Osteoblast (primary cell): ENCODE measurements around the gene RNGTT. TPM values are rescaled to one million over a fixed set of nuclear protein-coding genes. Genes with fewer than 3 reads are reported as not detected.
A peak's percentile ranks its signal among the peaks of the same experiment; 100 is the strongest.
"Not testable (repeated sequence)": the region's sequence is repeated elsewhere in the genome, so short reads cannot be mapped to it uniquely, and the experiment has no call there.

Experiments
- DNase-seq: peaks from one replicate; pipeline ENCODE4 v3.0.0; 2011; ENCODE audit warnings: low spot score, mixed read lengths; ENCODE audit not compliant: insufficient read length; ENCODE audit errors: missing footprints
- H2AFZ ChIP-seq: 2 replicates; pipeline ENCODE4 v1.6.0; 2011; ENCODE audit warnings: mild to moderate bottlenecking, low read length
- H3K27ac ChIP-seq: 2 replicates; pipeline ENCODE4 v1.5.1; 2011; ENCODE audit warnings: mild to moderate bottlenecking, low read depth, low read length, moderate library complexity
- H3K27me3 ChIP-seq: 2 replicates; pipeline ENCODE4 v1.6.0; 2012; ENCODE audit warnings: mild to moderate bottlenecking, control low read depth, inconsistent platforms, low read length, moderate library complexity; ENCODE audit not compliant: insufficient read depth
- H3K36me3 ChIP-seq: 2 replicates; pipeline ENCODE4 v1.5.1; 2011; ENCODE audit warnings: mild to moderate bottlenecking, low read length, control low read depth, moderate library complexity; ENCODE audit not compliant: insufficient read depth
- H3K4me1 ChIP-seq: 2 replicates; pipeline ENCODE4 v1.5.1; 2011; ENCODE audit warnings: mild to moderate bottlenecking, low read length, control low read depth, moderate library complexity; ENCODE audit not compliant: insufficient read depth
- H3K4me2 ChIP-seq: 2 replicates; pipeline ENCODE4 v1.6.0; 2011; ENCODE audit warnings: mild to moderate bottlenecking, low read length; ENCODE audit not compliant: insufficient read depth
- H3K4me3 ChIP-seq: fragments of 200-600 bp; sonication (generic); 3 replicates; pipeline ENCODE4 v1.5.1; 2012; ENCODE audit warnings: mild to moderate bottlenecking, low read length, inconsistent platforms; ENCODE audit not compliant: insufficient read depth
- H3K79me2 ChIP-seq: 2 replicates; pipeline ENCODE4 v1.6.0; 2012; ENCODE audit warnings: mild to moderate bottlenecking, low read length, control low read depth, inconsistent platforms; ENCODE audit not compliant: insufficient read depth
- H3K9me3 ChIP-seq: 2 replicates; pipeline ENCODE4 v1.5.1; 2011; ENCODE audit warnings: low read depth, low read length, control low read depth
- H4K20me1 ChIP-seq: 2 replicates; pipeline ENCODE4 v1.6.0; 2012; ENCODE audit warnings: mild to moderate bottlenecking, low read length, control low read depth; ENCODE audit not compliant: insufficient read depth
- CTCF ChIP-seq: IDR thresholded peaks from 2 replicates; pipeline ENCODE4 v1.5.1; 2011; ENCODE audit warnings: mild to moderate bottlenecking, low read depth, low read length, moderate library complexity; ENCODE audit errors: extremely low read depth
- total RNA-seq: library from RNA; depleted of rRNA; stranded (reverse); fragments of >200 nt; gene quantifications from 2 replicates; pipeline ENCODE4 v1.2.3, GENCODE V29; 2012

RNGTT gene
- total RNA-seq, 1 donor = 19.2 TPM

- Histone ChIP-seq H3K79me2 (no peaks in the 10 kb centered on the region), H3K36me3 (no peaks in the 10 kb centered on the region), H3K4me3 (no peak overlapping the region), H3K9me3 (no peaks in the 10 kb centered on the region), H2AFZ (no peak overlapping the region), H3K27ac (no peak overlapping the region), H4K20me1 (peaks cover 3% of the 10 kb centered on the region), H3K27me3 (no peaks in the 10 kb centered on the region), H3K4me2 (no peak overlapping the region), H3K4me1 (peaks cover 7% of the 10 kb centered on the region)
- TF ChIP-seq CTCF = no peak
- DNase-seq = peak; percentile 67
Observed at GRCh38 chr6:88730611-88731011, 232.8 kb downstream of the RNGTT start.

DNA sequence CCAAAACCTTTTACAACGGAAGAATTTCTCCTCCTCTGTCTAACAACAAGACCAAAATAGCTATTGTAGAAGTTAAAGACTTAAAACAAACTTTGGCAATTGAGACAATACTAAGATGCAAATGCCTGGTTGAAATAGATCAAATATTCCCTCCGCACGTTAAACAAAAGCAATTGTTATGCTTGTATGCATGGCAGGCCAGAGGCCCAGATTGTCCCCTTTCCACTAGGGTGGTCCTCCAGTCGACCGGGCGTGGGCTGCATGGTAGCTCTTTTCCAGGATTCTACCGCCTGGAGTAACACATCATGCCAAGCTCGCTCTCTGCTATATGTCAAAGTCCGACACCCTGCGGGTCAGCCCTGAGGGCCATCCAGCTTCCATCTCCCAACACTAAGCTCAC lies 234.7 kb downstream of the RNGTT start:
- H3K4me1 ChIP-seq = peaks cover 12% of the 10 kb centered on the region
- no peaks in the 10 kb centered on the region for H3K36me3 ChIP-seq

GRCh38 chr6:88726409-88726808 lies 237.0 kb downstream of the RNGTT start:
- H2AFZ ChIP-seq, DNase-seq, H3K4me3 ChIP-seq, H3K27ac ChIP-seq, H3K9me3 ChIP-seq, H3K27me3 ChIP-seq, H3K36me3 ChIP-seq, H4K20me1 ChIP-seq, H3K4me2 ChIP-seq, H3K79me2 ChIP-seq: not testable (repeated sequence)
- peaks cover 12% of the 10 kb centered on the region for H3K4me1 ChIP-seq

More for the DNA sequence above, 234.7 kb downstream of the RNGTT start:
- H2AFZ ChIP-seq = no peak overlapping the region
- TF ChIP-seq CTCF = no peak
- H4K20me1 ChIP-seq = peaks cover 3% of the 10 kb centered on the region
- no peak overlapping the region for H3K4me2 ChIP-seq
- H3K9me3 ChIP-seq = no peaks in the 10 kb centered on the region
- no peak for DNase-seq
- H3K79me2 ChIP-seq = no peaks in the 10 kb centered on the region
- no peaks in the 10 kb centered on the region for H3K27me3 ChIP-seq
- H3K27ac ChIP-seq = no peak overlapping the region
- no peak overlapping the region for H3K4me3 ChIP-seq

GRCh38 chr6:88725111-88725975 lies 238.1 kb downstream of the RNGTT start:
- Histone ChIP-seq H3K4me2 (peak overlapping the region; percentile 58), H3K4me3 (peak overlapping the region; percentile 30), H3K79me2 (no peaks in the 10 kb centered on the region), H3K4me1 (peaks cover 5% of the 10 kb centered on the region), H3K27me3 (no peaks in the 10 kb centered on the region), H4K20me1 (peaks cover under 1% of the 10 kb centered on the region), H3K9me3 (no peaks in the 10 kb centered on the region), H3K27ac (no peak overlapping the region), H2AFZ (peak overlapping the region; percentile 74), H3K36me3 (no peaks in the 10 kb centered on the region)
- DNase-seq = no peak
- TF ChIP-seq CTCF = peak; percentile 34
